Measurements from ENCODE around the gene TMEM204.

DNA sequence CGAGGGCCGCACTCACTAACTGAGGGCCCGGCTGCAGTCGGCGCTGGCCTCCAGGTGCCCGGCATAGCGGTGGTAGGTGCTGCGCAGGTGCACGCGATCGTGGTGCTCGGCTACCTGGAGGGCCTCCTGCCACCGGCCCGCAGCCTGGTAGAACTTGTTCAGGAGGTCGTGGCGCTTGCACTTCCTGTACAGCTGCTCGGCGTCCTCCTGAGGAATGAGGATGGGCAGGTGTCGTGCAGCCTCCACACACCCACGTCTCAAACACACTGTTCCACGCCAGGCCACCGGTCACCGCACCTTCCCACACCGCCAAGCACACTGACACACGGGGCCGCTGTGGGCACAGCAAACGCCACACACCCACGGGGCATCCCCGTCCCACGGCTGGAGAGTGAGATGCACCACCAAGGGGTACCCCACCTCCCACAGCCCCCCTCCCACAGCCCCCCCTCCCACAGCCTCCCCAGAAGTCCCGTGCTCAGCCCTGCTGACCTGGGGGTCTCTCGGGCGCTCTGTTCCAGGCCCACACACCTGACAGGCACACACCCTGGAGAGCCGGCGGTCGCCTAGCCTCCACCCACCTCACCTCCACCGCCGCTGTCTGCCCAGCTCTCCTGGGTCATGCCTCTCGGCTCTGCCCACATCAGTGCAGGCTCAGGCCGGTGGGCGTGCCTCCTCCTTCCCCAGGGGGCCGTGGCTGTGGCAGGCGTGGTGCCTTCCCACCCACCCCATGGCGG, 7.4 kb upstream of the TMEM204 start:
- TF ChIP-seq POLR2A (IDR thresholded peaks at IDR 0.05) = no peak
- TF ChIP-seq POLR2AphosphoS5 (IDR thresholded peaks at IDR 0.05) = no peak
- TF ChIP-seq, protein P1, sequence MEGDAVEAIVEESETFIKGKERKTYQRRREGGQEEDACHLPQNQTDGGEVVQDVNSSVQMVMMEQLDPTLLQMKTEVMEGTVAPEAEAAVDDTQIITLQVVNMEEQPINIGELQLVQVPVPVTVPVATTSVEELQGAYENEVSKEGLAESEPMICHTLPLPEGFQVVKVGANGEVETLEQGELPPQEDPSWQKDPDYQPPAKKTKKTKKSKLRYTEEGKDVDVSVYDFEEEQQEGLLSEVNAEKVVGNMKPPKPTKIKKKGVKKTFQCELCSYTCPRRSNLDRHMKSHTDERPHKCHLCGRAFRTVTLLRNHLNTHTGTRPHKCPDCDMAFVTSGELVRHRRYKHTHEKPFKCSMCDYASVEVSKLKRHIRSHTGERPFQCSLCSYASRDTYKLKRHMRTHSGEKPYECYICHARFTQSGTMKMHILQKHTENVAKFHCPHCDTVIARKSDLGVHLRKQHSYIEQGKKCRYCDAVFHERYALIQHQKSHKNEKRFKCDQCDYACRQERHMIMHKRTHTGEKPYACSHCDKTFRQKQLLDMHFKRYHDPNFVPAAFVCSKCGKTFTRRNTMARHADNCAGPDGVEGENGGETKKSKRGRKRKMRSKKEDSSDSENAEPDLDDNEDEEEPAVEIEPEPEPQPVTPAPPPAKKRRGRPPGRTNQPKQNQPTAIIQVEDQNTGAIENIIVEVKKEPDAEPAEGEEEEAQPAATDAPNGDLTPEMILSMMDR (IDR thresholded peaks at IDR 0.05) = no peak
